Measurements from ENCODE around the gene ALK.

DNA sequence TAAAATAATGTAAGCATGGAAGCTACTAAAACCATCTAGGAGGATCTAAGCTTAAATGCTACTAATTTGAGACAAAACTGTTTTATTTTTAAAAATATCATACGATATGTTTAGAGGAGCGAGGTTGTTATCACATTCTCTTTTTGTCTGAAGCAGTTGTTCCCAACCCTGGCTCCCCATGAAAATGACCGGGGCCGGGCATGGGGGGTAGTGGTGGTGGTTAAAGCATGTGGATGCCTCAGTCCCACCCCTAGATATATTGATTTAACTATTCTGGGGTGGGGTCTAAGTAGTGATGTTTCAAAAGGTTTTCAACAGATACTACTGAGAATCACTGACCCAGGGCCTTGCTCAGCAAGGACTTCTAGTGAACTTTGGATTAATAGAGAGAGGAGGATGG is 359.8 kb downstream of the ALK start:
- TF ChIP-seq, protein P1, sequence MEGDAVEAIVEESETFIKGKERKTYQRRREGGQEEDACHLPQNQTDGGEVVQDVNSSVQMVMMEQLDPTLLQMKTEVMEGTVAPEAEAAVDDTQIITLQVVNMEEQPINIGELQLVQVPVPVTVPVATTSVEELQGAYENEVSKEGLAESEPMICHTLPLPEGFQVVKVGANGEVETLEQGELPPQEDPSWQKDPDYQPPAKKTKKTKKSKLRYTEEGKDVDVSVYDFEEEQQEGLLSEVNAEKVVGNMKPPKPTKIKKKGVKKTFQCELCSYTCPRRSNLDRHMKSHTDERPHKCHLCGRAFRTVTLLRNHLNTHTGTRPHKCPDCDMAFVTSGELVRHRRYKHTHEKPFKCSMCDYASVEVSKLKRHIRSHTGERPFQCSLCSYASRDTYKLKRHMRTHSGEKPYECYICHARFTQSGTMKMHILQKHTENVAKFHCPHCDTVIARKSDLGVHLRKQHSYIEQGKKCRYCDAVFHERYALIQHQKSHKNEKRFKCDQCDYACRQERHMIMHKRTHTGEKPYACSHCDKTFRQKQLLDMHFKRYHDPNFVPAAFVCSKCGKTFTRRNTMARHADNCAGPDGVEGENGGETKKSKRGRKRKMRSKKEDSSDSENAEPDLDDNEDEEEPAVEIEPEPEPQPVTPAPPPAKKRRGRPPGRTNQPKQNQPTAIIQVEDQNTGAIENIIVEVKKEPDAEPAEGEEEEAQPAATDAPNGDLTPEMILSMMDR (IDR thresholded peaks at IDR 0.05; ENCODE audit: low read length): no peak
- no peak for TF ChIP-seq EZH2 (IDR thresholded peaks at IDR 0.05; ENCODE audit: borderline replicate concordance, low read length)
